H9 (cell line): Measurements from ENCODE around the gene SRP68. TPM values are rescaled to one million over a fixed set of nuclear protein-coding genes. Genes with fewer than 3 reads are reported as not detected.

Experiments used
- DNase-seq: peaks from one replicate; pipeline ENCODE4 v3.0.0-alpha.2; 2017
- H2AFZ ChIP-seq: one replicate; pipeline ENCODE4 v1.6.1; 2013; ENCODE audit warnings: mild to moderate bottlenecking, low read length, control low read depth, moderate library complexity
- H2AK5ac ChIP-seq: 2 replicates; pipeline ENCODE4 v1.6.1; 2013; ENCODE audit warnings: low read length, control low read depth, mixed read lengths; ENCODE audit not compliant: insufficient read length
- H2BK120ac ChIP-seq: one replicate; pipeline ENCODE4 v1.6.1; 2013; ENCODE audit warnings: low read depth, mild to moderate bottlenecking, low read length, control low read depth, inconsistent platforms; ENCODE audit not compliant: poor library complexity, severe bottlenecking
- H2BK12ac ChIP-seq: 2 replicates; pipeline ENCODE4 v1.6.1; 2013; ENCODE audit warnings: low read length, control low read depth, mixed read lengths, low read depth; ENCODE audit not compliant: insufficient read length
- H2BK15ac ChIP-seq: 2 replicates; pipeline ENCODE4 v1.6.1; 2013; ENCODE audit warnings: low read depth, low read length, control low read depth
- H2BK20ac ChIP-seq: one replicate; pipeline ENCODE4 v1.6.1; 2013; ENCODE audit warnings: low read depth, mild to moderate bottlenecking, low read length, control low read depth, inconsistent platforms; ENCODE audit not compliant: poor library complexity, severe bottlenecking
- H2BK5ac ChIP-seq: 2 replicates; pipeline ENCODE4 v1.6.1; 2013; ENCODE audit warnings: low read length, control low read depth, mixed read lengths; ENCODE audit not compliant: insufficient read length
- H3K14ac ChIP-seq: 2 replicates; pipeline ENCODE4 v1.6.1; 2013; ENCODE audit warnings: low read length, control low read depth; ENCODE audit not compliant: insufficient read depth
- H3K18ac ChIP-seq: 2 replicates; pipeline ENCODE4 v1.6.1; 2013; ENCODE audit warnings: low read depth, mild to moderate bottlenecking, mixed read lengths, low read length, control low read depth; ENCODE audit not compliant: insufficient read length
- H3K23ac ChIP-seq: 2 replicates; pipeline ENCODE4 v1.6.1; 2013; ENCODE audit warnings: low read length, control low read depth, mixed read lengths, low read depth; ENCODE audit not compliant: insufficient read length
- H3K23me2 ChIP-seq: 2 replicates; pipeline ENCODE4 v1.6.1; 2013; ENCODE audit warnings: low read depth, mild to moderate bottlenecking, mixed read lengths, low read length, control low read depth; ENCODE audit not compliant: insufficient read length, poor library complexity, severe bottlenecking
- H3K27ac ChIP-seq: 2 replicates; pipeline ENCODE4 v1.5.1; 2013; ENCODE audit warnings: low read length, control low read depth, mixed read lengths, low read depth; ENCODE audit not compliant: insufficient read length
- H3K27me3 ChIP-seq: 2 replicates; pipeline ENCODE4 v1.6.1; 2013; ENCODE audit warnings: low read length, control low read depth, inconsistent platforms; ENCODE audit not compliant: insufficient read depth
- H3K4ac ChIP-seq: 2 replicates; pipeline ENCODE4 v1.6.1; 2013; ENCODE audit warnings: low read depth, mild to moderate bottlenecking, control low read depth, inconsistent platforms, low read length, moderate library complexity
- H3K4me1 ChIP-seq: 2 replicates; pipeline ENCODE4 v1.6.1; 2013; ENCODE audit warnings: low read length, control low read depth, inconsistent platforms; ENCODE audit not compliant: insufficient read depth
- H3K4me2 ChIP-seq: 2 replicates; pipeline ENCODE4 v1.6.1; 2013; ENCODE audit warnings: low read length, control low read depth, mixed read lengths; ENCODE audit not compliant: insufficient read length, insufficient read depth
- H3K56ac ChIP-seq: 2 replicates; pipeline ENCODE4 v1.6.1; 2013; ENCODE audit warnings: low read depth, mild to moderate bottlenecking, mixed read lengths, low read length, control low read depth; ENCODE audit not compliant: insufficient read length
- H3K79me1 ChIP-seq: 2 replicates; pipeline ENCODE4 v1.6.1; 2013; ENCODE audit warnings: low read depth, mild to moderate bottlenecking, moderate library complexity, low read length, control low read depth, inconsistent platforms; ENCODE audit not compliant: insufficient read depth, poor library complexity, severe bottlenecking
- H3K79me2 ChIP-seq: 2 replicates; pipeline ENCODE4 v1.6.1; 2013; ENCODE audit warnings: low read length, control low read depth, inconsistent platforms; ENCODE audit not compliant: insufficient read depth
- H3K9ac ChIP-seq: 2 replicates; pipeline ENCODE4 v1.6.1; 2013; ENCODE audit warnings: low read length, control low read depth, mixed read lengths; ENCODE audit not compliant: insufficient read length; ENCODE audit errors: extremely low read depth
- H3K9me3 ChIP-seq: one replicate; pipeline ENCODE4 v1.6.1; 2013; ENCODE audit warnings: low read depth, low read length, inconsistent platforms; ENCODE audit not compliant: control insufficient read depth
- H3T11ph ChIP-seq: one replicate; pipeline ENCODE4 v1.6.1; 2013; ENCODE audit warnings: mild to moderate bottlenecking, low read length, control low read depth, inconsistent platforms
- H4K20me1 ChIP-seq: one replicate; pipeline ENCODE4 v1.6.1; 2013; ENCODE audit not compliant: control insufficient read depth, insufficient read length, insufficient read depth
- H4K5ac ChIP-seq: 2 replicates; pipeline ENCODE4 v1.6.1; 2013; ENCODE audit warnings: low read depth, mild to moderate bottlenecking, mixed read lengths, low read length, control low read depth; ENCODE audit not compliant: insufficient read length
- H4K8ac ChIP-seq: replicated peaks from 2 replicates; pipeline ENCODE4 v1.6.1; 2013; ENCODE audit warnings: low read length, control low read depth, mixed read lengths, low read depth; ENCODE audit not compliant: insufficient read length
- H4K91ac ChIP-seq: 2 replicates; pipeline ENCODE4 v1.6.1; 2013; ENCODE audit warnings: low read depth, mild to moderate bottlenecking, moderate library complexity, mixed read lengths, low read length, control low read depth; ENCODE audit not compliant: insufficient read length
- H3K27ac Mint-ChIP-seq, 3 experiments: 2 replicates in 2 of 3; 3 replicates in 1 of 3; pipeline ENCODE4 v1.8.0; 2020 to 2021; ENCODE audit warnings: mixed read lengths in 3 of 3, mild to moderate bottlenecking in 1 of 3, moderate library complexity in 1 of 3
- H3K27me3 Mint-ChIP-seq: 2 replicates; pipeline ENCODE4 v1.8.0; 2021; ENCODE audit warnings: low read depth, mild to moderate bottlenecking, moderate library complexity, mixed read lengths
- H3K36me3 Mint-ChIP-seq, 3 experiments: 2 replicates in 2 of 3; 3 replicates in 1 of 3; pipeline ENCODE4 v1.8.0; 2020 to 2021; ENCODE audit warnings: low read depth in 3 of 3, mixed read lengths in 3 of 3; ENCODE audit not compliant: insufficient read depth in 1 of 3
- H3K4me1 Mint-ChIP-seq, 2 experiments: 2 replicates each; pipeline ENCODE4 v1.8.0; 2020; ENCODE audit warnings: mixed read lengths in 2 of 2
- H3K4me3 Mint-ChIP-seq, 2 experiments: 2 replicates in 1 of 2; 3 replicates in 1 of 2; pipeline ENCODE4 v1.8.0; 2020 to 2021; ENCODE audit warnings: mild to moderate bottlenecking in 2 of 2, mixed read lengths in 2 of 2, moderate library complexity in 1 of 2
- H3K9me3 Mint-ChIP-seq, 2 experiments: 2 replicates in 1 of 2; 3 replicates in 1 of 2; pipeline ENCODE4 v1.8.0; 2020; ENCODE audit warnings: mild to moderate bottlenecking in 2 of 2, mixed read lengths in 2 of 2, moderate library complexity in 1 of 2
- CTCF ChIP-seq: fragments of 200-600 bp; sonication (generic); conservative IDR thresholded peaks from 3 replicates; pipeline ENCODE4 v1.8.0; 2021; ENCODE audit warnings: antibody characterized with exemption, mild to moderate bottlenecking
- WGBS: extraction: QIAGEN DNeasy Blood & Tissue Kit; methylation state at CpG from one replicate; pipeline ENCODE4 v1.1.7; 2013; ENCODE audit warnings: missing lambda C conversion rate, low lambda C conversion rate, mixed read lengths; ENCODE audit not compliant: insufficient read length; ENCODE audit errors: extremely low coverage; 5-methylcytosine and 5-hydroxymethylcytosine counted together
- total RNA-seq: library from RNA; stranded (reverse); gene quantifications from 2 replicates; pipeline ENCODE4 v1.2.1, GENCODE V29; 2021

Gene SRP68
- total RNA-seq, 1 experiment from 2014 or later: 86.1 TPM

- Mint-ChIP-seq H3K9me3 (peaks cover 0 to 2% of the 10 kb centered on the region in 2 experiments; a peak in 3 of 5 replicates), H3K4me3 (peak overlapping the region in 1 of 2 experiments; percentile 54; a peak in 1 of 5 replicates), H3K27ac (peak overlapping the region; percentile 67 to 86 (median 81); a peak in 4 of 7 replicates), H3K36me3 (peaks cover 2 to 18% (median 9%) of the 10 kb centered on the region in 3 experiments; a peak in 6 of 7 replicates), H3K27me3 (peaks cover 2% of the 10 kb centered on the region; the same call in 1 of the 2 replicates), H3K4me1 (peaks cover 2 to 5% of the 10 kb centered on the region in 2 experiments)
- no peaks in the 10 kb centered on the region for H3K79me1 ChIP-seq
- no peak overlapping the region for H3K4ac ChIP-seq
- no peak overlapping the region for H4K91ac ChIP-seq
- H3K4me1 ChIP-seq: no peaks in the 10 kb centered on the region
- H3K18ac ChIP-seq: no peak overlapping the region
- H3K4me2 ChIP-seq: no peak overlapping the region
- no peak overlapping the region for H2AFZ ChIP-seq
- TF ChIP-seq CTCF: peak; percentile 91
- DNase-seq: peak; percentile 92
- no peak overlapping the region for H3K23ac ChIP-seq
- H3K23me2 ChIP-seq: no peaks in the 10 kb centered on the region
- H3K27me3 ChIP-seq: no peaks in the 10 kb centered on the region
- H2BK120ac ChIP-seq: no peak overlapping the region
- H3K9ac ChIP-seq: no peak overlapping the region
- no peak overlapping the region for H2BK5ac ChIP-seq
- H3K14ac ChIP-seq: no peak overlapping the region
- no peak overlapping the region for H4K8ac ChIP-seq
- no CpG with 5 or more reads among the region's 16 CpGs for WGBS
- H3K27ac ChIP-seq: no peak overlapping the region
- H2BK12ac ChIP-seq: no peak overlapping the region
- H4K5ac ChIP-seq: no peak overlapping the region
- peaks cover 2% of the 10 kb centered on the region for H4K20me1 ChIP-seq
- H3K9me3 ChIP-seq: no peaks in the 10 kb centered on the region
- H2BK20ac ChIP-seq: no peak overlapping the region
- no peak overlapping the region for H3T11ph ChIP-seq
- H2AK5ac ChIP-seq: no peak overlapping the region
- H2BK15ac ChIP-seq: no peak overlapping the region
- no peaks in the 10 kb centered on the region for H3K79me2 ChIP-seq
- no peak overlapping the region for H3K56ac ChIP-seq
Observed at GRCh38 chr17:76005263-76006149, 66.8 kb downstream of the SRP68 start.
